Regular cardiac myocyte (primary cell): ENCODE measurements around the gene SLC10A6. TPM values are rescaled to one million over a fixed set of nuclear protein-coding genes. Genes with fewer than 3 reads are reported as not detected.

ENCODE experiments used
- total RNA-seq: library from RNA; depleted of rRNA; stranded (reverse); fragments of >200 nt; gene quantifications from 2 replicates; pipeline ENCODE4 v1.2.3, GENCODE V29; 2014

Gene SLC10A6
- total RNA-seq: not detected in 2 replicates

GRCh38 chr4:86848732-86849619 lies at the start of gene SLC10A6:
Gene SLC10A6, minus strand, starts transcription at chr4:86849384. Its CDS starts 269 bp downstream, at chr4:86849115.

GRCh38 chr4:86891762-86892635 lies 42.8 kb upstream of the SLC10A6 start, which contains the start of gene C4orf36:
Gene C4orf36, minus strand, starts transcription at chr4:86892422. Its CDS starts 902 bp downstream, at chr4:86891520.

Other genes with a start within 250 kb of the SLC10A6 start
- gene C4orf36, start 43.0 kb upstream of the SLC10A6 start, total RNA-seq: under 0.01 and 0.38 TPM in 2 replicates
- gene AFF1, start 85.6 kb upstream of the SLC10A6 start, total RNA-seq: 9.4 and 19.2 TPM in 2 replicates